Activated CD8-positive, alpha-beta memory T cell treated with anti-CD3 and anti-CD28 coated beads, Interleukin-2, amount 50 U/mL, for 1 hour (primary cell): ENCODE measurements around the gene DSTYK.

Experiments used
- DNase-seq: peaks from one replicate; pipeline ENCODE4 v3.0.0-alpha.2; 2020; ENCODE audit errors: extremely low read depth

Gene DSTYK, protein sequence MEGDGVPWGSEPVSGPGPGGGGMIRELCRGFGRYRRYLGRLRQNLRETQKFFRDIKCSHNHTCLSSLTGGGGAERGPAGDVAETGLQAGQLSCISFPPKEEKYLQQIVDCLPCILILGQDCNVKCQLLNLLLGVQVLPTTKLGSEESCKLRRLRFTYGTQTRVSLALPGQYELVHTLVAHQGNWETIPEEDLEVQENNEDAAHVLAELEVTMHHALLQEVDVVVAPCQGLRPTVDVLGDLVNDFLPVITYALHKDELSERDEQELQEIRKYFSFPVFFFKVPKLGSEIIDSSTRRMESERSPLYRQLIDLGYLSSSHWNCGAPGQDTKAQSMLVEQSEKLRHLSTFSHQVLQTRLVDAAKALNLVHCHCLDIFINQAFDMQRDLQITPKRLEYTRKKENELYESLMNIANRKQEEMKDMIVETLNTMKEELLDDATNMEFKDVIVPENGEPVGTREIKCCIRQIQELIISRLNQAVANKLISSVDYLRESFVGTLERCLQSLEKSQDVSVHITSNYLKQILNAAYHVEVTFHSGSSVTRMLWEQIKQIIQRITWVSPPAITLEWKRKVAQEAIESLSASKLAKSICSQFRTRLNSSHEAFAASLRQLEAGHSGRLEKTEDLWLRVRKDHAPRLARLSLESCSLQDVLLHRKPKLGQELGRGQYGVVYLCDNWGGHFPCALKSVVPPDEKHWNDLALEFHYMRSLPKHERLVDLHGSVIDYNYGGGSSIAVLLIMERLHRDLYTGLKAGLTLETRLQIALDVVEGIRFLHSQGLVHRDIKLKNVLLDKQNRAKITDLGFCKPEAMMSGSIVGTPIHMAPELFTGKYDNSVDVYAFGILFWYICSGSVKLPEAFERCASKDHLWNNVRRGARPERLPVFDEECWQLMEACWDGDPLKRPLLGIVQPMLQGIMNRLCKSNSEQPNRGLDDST

DNA sequence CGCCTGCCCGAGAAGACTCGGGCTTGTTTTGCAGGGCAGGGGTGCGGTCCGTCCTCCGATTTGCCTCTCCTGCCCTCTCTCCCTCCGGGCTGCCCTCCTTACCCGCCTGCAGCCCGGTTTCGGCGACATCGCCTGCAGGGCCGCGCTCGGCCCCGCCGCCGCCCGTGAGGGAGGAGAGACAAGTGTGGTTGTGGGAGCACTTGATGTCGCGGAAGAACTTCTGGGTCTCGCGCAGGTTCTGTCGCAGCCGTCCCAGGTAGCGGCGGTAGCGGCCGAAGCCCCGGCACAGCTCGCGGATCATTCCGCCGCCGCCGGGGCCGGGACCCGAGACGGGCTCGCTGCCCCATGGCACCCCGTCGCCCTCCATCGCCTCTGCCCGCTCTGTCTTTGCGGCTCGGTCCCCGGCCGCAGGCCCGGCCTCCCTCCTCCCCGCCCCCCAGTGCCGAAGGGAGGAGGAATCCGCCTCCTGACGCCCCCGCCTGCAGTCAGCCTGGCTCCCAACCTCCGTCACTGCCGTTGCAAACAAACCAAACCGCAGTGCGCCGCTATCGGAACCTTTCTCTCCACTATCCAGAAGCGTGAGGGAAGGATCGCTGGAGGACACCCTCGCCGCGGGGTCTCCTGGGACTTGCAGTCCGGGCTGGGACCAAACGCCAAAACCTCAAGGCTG lies at the start of gene DSTYK:
TSS of gene DSTYK (minus strand) at position 534 of the 670 bp plus-strand sequence. CDS start at position 367, 167 bp downstream.
- peak; percentile 85 for DNase-seq

DNA sequence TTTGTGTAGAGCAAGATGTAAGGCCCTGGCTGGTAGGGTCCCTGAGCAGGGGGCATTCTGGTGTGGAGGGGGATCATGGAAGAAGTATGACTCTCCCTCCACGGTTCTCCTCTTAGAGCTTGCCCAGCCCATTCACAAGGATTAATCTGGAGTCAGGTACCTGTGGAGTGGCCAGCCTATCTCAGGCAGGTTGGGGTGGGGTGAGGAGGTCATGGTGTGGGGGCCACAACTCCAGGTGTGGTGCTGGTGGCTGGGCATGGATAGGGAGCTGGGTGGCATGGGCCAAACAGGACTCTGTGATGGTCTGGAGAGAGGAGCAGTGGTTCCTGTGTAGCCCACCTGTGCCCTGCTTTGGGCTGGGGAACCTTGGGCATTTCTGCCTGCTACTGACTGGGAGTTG lies 48.5 kb upstream of the DSTYK start:
- DNase-seq = no peak

DNA sequence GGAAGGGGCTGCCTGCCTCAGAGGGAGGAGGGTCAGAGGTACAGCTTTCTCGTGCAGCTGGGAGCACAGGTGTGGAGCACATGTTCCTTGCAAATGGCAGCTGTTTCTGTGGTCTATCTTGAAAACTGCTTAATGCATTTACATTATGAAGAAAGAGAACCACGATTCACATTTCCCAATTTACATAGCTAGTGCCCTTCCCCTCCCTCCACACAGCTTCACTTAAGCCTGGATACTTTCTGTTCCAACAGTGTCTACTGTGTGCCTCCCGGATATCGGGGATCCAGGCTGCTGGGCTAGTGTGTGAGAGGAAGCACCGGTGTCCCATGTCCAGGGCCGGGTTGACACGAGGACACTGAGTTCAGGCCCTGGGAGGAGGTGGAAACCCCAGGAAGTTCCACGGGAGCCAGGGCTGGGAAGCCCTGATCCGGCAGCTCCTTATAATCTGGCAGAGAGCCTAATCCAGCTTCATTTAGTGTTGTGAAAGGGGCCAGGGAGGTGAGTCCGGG lies 47.9 kb upstream of the DSTYK start:
- no peak for DNase-seq

DNA sequence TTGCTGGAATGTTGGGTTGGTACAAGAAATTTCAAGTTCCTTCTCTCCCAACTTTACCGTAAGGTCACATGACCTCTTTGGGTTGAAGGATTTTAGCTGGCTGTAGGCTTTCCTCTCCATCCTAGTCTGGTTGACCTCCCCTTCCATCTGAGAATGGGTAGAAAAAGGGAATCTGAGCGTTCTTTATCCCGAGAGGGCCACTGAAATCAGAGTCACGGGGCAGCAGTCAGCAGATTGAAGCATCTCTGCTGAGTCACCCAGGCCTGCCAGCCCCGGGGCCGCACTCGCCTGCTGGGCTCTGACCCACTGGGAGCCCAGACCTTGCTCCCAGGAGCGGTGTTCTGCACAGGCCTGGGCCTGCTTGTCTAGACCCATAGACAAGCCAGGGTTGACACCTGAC lies 47.2 kb upstream of the DSTYK start:
- DNase-seq = no peak

DNA sequence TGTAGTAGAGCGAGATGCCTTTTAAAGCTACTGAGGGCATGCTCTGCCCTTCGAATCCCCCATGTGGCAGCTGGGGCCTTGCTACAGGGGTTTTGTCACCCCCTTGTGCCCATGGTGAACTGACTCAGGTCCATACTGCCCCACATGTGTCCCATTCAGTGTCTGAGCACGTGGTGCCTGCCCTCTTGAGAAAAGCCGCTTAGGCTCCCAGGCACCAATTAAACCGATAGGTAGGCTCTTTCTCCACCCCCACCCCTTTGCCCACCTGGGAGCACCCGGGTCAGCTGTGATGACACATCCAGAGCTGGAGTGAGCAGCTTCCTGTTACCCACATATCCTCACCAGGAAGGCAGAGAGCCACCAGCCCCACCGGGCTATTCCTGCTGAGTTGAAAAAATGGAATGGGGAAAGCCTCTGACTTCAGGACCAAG lies 46.8 kb upstream of the DSTYK start:
- DNase-seq = no peak

GRCh38 chr1:205257735-205258134 lies 46.2 kb upstream of the DSTYK start:
- no peak for DNase-seq

- DNase-seq = no peak
Measured at GRCh38 chr1:205256951-205257625, 45.6 kb upstream of the DSTYK start.

DNA sequence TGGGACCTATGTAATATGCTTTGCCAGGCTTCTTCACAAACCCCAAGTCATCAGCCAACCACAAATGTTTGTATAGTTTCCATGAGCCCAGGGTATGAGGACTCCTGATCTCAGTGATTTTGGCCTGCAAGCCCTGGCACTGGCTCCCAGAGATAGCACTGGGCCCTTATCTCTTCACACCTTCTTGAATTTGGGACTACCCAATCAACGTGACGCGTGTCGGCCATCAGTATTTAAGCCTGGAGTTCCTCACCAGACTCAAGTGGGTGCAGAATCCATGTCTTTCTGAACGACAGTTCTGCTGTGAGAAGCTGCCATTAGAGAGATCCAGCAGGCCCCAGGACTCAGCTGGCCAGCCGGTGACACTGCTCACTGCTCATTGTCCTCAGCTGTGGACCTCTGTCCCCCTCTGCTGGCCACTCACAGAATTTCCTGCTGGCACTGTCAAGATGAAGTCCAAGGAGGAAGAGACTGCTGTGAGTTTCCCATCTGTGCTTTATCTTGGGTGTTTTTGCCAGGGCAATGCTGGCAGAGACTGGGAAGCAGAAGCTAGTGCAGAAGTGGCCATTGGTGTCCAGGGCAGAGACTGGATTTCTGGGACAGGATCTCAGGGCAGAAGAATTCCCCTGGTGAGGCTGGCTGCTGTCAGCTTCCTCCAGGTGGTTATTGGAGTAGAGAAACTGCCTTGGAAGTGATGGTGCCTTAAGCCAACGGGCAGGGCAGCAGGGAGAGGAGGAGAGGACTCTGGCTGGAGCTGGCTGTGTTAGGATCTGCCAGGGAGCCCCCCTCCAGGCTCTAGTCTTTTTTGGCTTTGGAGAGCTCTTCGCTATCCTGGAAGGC lies 44.7 kb upstream of the DSTYK start:
- DNase-seq = peak; percentile 45

- DNase-seq = no peak
Measured at GRCh38 chr1:205251576-205251975, 40.1 kb upstream of the DSTYK start.

DNA sequence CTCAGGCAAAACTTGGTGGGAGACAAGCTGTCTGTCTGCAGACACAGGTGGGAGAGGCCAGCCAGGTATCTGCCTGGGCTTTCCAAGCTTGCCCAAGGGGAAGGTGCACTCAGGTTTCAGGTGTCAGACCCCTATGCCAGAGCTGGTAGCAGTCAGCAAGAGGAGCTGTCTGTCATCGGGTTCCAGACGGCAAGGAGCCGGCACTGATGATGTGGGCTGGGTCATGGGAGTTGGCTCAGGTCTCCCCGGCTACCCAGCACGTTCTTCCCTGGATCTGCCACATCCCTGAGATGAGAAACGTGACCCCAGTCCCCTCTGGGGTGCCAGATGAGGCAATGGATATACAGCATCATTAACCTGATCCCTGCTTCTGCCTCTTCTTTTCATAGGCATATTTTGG lies 39.2 kb upstream of the DSTYK start:
- DNase-seq = no peak

- no peak for DNase-seq
Measured at GRCh38 chr1:205249651-205250050, 38.1 kb upstream of the DSTYK start.

- no peak for DNase-seq
Measured at GRCh38 chr1:205248793-205249601, 37.5 kb upstream of the DSTYK start.

- no peak for DNase-seq
Measured at GRCh38 chr1:205247130-205247921, 35.8 kb upstream of the DSTYK start.

DNA sequence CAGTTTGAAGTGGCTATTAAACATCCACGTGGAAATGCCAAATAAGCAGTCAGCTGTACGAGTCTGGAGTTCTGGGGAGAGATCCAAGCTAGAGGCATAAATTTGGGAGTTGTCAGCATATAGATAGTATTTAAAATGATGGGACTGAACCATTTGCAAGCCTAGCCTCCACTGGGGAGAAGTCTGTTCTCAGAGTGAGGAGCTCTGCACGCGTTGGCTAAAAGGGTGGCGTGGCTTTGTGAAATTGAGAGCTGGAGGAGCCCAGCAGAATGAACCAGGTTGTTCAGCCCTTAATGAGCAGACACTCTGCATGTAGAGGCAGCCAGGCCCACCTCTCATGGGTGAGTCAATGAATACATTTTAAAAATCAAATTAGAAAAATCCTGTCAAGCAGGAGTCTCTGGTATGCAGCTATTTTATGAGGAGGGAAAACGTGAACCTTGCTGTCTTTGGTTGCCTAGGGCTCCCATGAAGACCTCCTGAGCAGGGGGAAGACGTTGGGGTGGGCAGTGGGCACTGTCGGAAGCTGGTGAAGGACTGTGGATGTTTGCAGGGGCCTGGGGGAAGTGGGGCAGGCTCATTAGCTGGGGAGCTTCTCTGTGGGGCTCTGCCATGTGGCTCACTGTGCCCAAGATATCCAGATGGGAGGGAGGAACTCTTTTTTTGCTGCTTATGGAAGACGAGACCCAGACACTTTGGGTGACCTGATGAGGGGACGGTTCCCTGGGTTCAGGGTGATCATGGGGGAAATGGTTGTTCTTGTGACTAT lies 35.0 kb upstream of the DSTYK start:
- no peak for DNase-seq

GRCh38 chr1:205245096-205245495 lies 33.6 kb upstream of the DSTYK start:
- DNase-seq = no peak

- no peak for DNase-seq
Measured at GRCh38 chr1:205244384-205244783, 32.9 kb upstream of the DSTYK start.

DNA sequence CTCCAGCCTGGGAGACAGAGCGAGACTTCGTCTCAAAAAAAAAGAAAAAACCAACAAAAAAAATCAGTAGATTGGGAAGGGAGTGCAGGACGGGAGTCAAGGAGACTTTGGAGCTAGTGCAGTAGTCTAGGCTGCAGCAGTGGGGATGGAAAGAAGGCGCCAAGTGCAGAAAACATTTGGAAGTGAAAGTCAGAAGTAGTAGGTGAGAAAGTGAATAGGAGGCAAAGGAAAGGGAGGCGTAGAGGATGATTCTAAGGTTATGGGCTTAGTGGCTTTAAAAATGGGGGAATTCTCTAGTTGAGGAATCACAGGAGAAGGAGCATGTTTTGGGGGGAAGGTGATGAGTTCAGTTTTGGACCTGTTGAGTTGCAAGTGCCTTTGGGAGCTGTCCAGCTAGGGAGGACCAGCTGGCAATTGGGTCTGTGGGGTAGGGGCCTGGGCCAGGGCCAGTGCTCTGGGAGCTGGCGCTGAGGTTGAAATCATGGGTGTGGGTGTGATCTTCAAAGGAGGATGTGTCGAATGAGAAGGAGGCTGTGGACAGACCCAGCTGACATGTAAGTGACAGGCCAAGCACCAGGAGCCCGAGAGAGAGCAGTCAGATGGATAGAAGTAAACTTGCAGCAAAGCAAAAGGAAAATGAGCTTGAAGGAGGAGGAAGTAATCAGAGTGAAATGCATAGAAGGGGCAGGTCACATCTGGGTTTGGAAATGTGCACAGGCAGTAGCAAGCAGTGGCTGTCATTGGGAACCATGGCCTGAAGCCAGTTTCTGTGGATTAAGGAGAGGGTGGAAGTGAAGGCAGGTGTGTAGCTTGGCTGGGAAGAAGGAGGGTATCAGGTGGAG lies 32.1 kb upstream of the DSTYK start:
- DNase-seq = no peak
